NT2/D1 (cell line): ENCODE measurements around the gene ZNF79.

Experiments used
- YY1 ChIP-seq: IDR thresholded peaks from 2 replicates; pipeline ENCODE4 v1.6.1; 2011; ENCODE audit not compliant: insufficient read length, insufficient read depth
- ZNF274 ChIP-seq: IDR thresholded peaks from 2 replicates; pipeline ENCODE4 v1.6.1; 2011; ENCODE audit warnings: mild to moderate bottlenecking, low read depth, low read length

DNA sequence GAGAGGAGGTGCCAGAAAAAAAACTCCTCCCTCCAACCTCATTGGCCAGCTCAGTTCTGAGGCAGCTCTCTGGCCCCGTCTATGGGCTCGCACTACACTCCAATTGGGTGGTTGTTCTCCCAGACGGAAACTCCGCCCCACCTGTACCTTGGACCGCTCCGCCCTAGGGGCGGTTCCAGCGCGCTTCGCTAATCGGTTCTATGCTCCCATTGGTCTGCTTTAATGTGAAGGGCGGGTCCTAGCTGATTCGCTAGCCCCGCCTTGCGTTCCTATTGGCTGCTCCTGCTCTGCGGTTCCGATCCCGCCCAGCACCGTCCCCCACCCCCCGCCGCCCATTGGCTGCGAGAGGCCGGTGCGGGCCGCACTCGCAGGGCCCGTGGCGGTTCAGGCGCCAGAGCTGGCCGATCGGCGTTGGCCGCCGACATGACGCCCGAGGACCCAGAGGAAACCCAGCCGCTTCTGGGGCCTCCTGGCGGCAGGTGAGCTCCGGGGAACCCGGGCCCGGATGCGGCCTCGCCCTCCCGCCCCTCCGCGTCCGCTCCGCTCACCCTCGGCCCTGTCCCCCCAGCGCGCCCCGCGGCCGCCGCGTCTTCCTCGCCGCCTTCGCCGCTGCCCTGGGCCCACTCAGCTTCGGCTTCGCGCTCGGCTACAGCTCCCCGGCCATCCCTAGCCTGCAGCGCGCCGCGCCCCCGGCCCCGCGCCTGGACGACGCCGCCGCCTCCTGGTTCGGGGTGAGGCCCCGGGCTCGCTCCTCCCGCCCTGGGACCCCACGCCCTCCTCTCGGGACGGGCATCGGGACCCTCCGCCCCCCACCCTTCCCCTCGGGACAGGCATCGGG, 27.2 kb upstream of the ZNF79 start, which contains the start of gene SLC2A8:
- TF ChIP-seq ZNF274 (no peak), YY1 (no peak)
